Measurements from ENCODE around the gene UBE2L3.
"Not testable (repeated sequence)": the region's sequence is repeated elsewhere in the genome, so short reads cannot be mapped to it uniquely, and the experiment has no call there.

The UBE2L3 gene

GRCh38 chr22:21626073-21626734, 58.7 kb downstream of the UBE2L3 start:
- no peak overlapping the region for H3K4me3 ChIP-seq (ENCODE audit: low read depth, low read length)

GRCh38 chr22:21626735-21627469, 59.4 kb downstream of the UBE2L3 start:
- no peak overlapping the region for H3K4me3 ChIP-seq (ENCODE audit: low read depth, low read length)

GRCh38 chr22:21628386-21629254, 61.1 kb downstream of the UBE2L3 start:
- H3K4me3 ChIP-seq (ENCODE audit: low read depth, low read length), result peak overlapping the region; percentile 91

GRCh38 chr22:21629255-21630149, 62.0 kb downstream of the UBE2L3 start, which contains the start of gene YDJC:
Gene YDJC, minus strand, starts transcription at chr22:21630022. Its CDS starts 8 bp downstream, at chr22:21630014.
- peak within 1 kb of the TSS; percentile 91 for H3K4me3 ChIP-seq (ENCODE audit: low read depth, low read length)

GRCh38 chr22:21631025-21631424, 63.5 kb downstream of the UBE2L3 start:
- no peak overlapping the region for H3K4me3 ChIP-seq (ENCODE audit: low read depth, low read length)

GRCh38 chr22:21632237-21632895, 64.9 kb downstream of the UBE2L3 start, which contains the start of gene CCDC116:
Gene CCDC116, plus strand, starts transcription at chr22:21632760. Its CDS starts 422 bp downstream, at chr22:21633182.
- no peak within 1 kb of the TSS for H3K4me3 ChIP-seq (ENCODE audit: low read depth, low read length)

GRCh38 chr22:21632931-21633330, 65.4 kb downstream of the UBE2L3 start:
- no peak overlapping the region for H3K4me3 ChIP-seq (ENCODE audit: low read depth, low read length)

GRCh38 chr22:21633481-21633880, 66.0 kb downstream of the UBE2L3 start:
- no peak overlapping the region for H3K4me3 ChIP-seq (ENCODE audit: low read depth, low read length)

GRCh38 chr22:21634081-21634480, 66.6 kb downstream of the UBE2L3 start:
- H3K4me3 ChIP-seq (ENCODE audit: low read depth, low read length), result no peak overlapping the region

GRCh38 chr22:21634844-21635243, 67.3 kb downstream of the UBE2L3 start:
- no peak overlapping the region for H3K4me3 ChIP-seq (ENCODE audit: low read depth, low read length)

- H3K4me3 ChIP-seq (ENCODE audit: low read depth, low read length), result no peak overlapping the region
Observed at GRCh38 chr22:21635771-21636510, 68.4 kb downstream of the UBE2L3 start.

- H3K4me3 ChIP-seq (ENCODE audit: low read depth, low read length), result no peak overlapping the region
Observed at GRCh38 chr22:21636629-21637218, 69.2 kb downstream of the UBE2L3 start.

GRCh38 chr22:21637450-21637849, 69.9 kb downstream of the UBE2L3 start:
- not testable (repeated sequence) for H3K4me3 ChIP-seq (ENCODE audit: low read depth, low read length)

GRCh38 chr22:21639359-21639758, 71.8 kb downstream of the UBE2L3 start:
- H3K4me3 ChIP-seq (ENCODE audit: low read depth, low read length), result no peak overlapping the region

GRCh38 chr22:21640810-21641209, 73.3 kb downstream of the UBE2L3 start:
- H3K4me3 ChIP-seq (ENCODE audit: low read depth, low read length), result no peak overlapping the region

GRCh38 chr22:21641417-21641788, 73.9 kb downstream of the UBE2L3 start:
- H3K4me3 ChIP-seq (ENCODE audit: low read depth, low read length), result no peak overlapping the region

GRCh38 chr22:21641789-21642583, 74.5 kb downstream of the UBE2L3 start, which contains the start of gene SDF2L1:
Gene SDF2L1, plus strand, starts transcription at chr22:21642302. Its CDS starts 35 bp downstream, at chr22:21642337.
- peak within 1 kb of the TSS; percentile 67 for H3K4me3 ChIP-seq (ENCODE audit: low read depth, low read length)

Measured in iPS-11a (cell line).